ENCODE results near the gene UACA. TPM values are rescaled to one million over a fixed set of nuclear protein-coding genes. Genes with fewer than 3 reads are reported as not detected.

UACA gene
- total and polyA plus RNA-seq, 2 experiments from 2014 or later, result 21.5 to 35.8 TPM

- Histone ChIP-seq H3K79me2 (replicated peaks; ENCODE audit: insufficient read depth) (no peaks in the 10 kb centered on the region), H3K4me1 (ENCODE audit: insufficient read depth) (0 out of 2 replicates have a peak, but pooled peaks cover 8% of the 10 kb centered on the region), H3K9me2 (ENCODE audit: insufficient read depth) (peaks cover 8% of the 10 kb centered on the region; the same call in 1 of the 2 replicates), H3K27ac (ENCODE audit: low read depth) (no peak overlapping the region), H2AFZ (0 out of 2 replicates have a peak overlapping the region, but pooled peaks have one; percentile 57), H3F3A (replicated peaks; ENCODE audit: low read depth) (no peaks in the 10 kb centered on the region), H4K20me1 (replicated peaks; ENCODE audit: insufficient read depth) (no peaks in the 10 kb centered on the region), H3K36me3 (ENCODE audit: insufficient read depth) (peaks cover 9% of the 10 kb centered on the region; the same call in 1 of the 2 replicates), H3K4me3 (no peak overlapping the region), H3K27me3 (ENCODE audit: insufficient read depth) (no peaks in the 10 kb centered on the region), H3K4me2 (no peak overlapping the region)
- Mint-ChIP-seq H3K4me3 (no peak overlapping the region), H3K4me1 (peaks cover 12% of the 10 kb centered on the region), H3K27me3 (ENCODE audit: insufficient read depth, low read depth, poor library complexity) (peaks cover 2% of the 10 kb centered on the region), H3K36me3 (ENCODE audit: low read depth) (peaks cover 7% of the 10 kb centered on the region; the same call in 2 of the 3 replicates), H3K9me3 (peaks cover 16% of the 10 kb centered on the region), H3K27ac (no peak overlapping the region)
- no peak for TF ChIP-seq EZH2 (IDR thresholded peaks at IDR 0.05; ENCODE audit: low read depth, unreplicated experiment)
- TF ChIP-seq CREB1 (CRISPR knock-in tag; IDR thresholded peaks at IDR 0.05; ENCODE audit: low read depth), result no peak
- TF ChIP-seq STAT1 (IDR thresholded peaks at IDR 0.05; ENCODE audit: unreplicated experiment), result no peak
- TF ChIP-seq, protein P1, sequence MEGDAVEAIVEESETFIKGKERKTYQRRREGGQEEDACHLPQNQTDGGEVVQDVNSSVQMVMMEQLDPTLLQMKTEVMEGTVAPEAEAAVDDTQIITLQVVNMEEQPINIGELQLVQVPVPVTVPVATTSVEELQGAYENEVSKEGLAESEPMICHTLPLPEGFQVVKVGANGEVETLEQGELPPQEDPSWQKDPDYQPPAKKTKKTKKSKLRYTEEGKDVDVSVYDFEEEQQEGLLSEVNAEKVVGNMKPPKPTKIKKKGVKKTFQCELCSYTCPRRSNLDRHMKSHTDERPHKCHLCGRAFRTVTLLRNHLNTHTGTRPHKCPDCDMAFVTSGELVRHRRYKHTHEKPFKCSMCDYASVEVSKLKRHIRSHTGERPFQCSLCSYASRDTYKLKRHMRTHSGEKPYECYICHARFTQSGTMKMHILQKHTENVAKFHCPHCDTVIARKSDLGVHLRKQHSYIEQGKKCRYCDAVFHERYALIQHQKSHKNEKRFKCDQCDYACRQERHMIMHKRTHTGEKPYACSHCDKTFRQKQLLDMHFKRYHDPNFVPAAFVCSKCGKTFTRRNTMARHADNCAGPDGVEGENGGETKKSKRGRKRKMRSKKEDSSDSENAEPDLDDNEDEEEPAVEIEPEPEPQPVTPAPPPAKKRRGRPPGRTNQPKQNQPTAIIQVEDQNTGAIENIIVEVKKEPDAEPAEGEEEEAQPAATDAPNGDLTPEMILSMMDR (conservative IDR thresholded peaks at IDR 0.05; ENCODE audit: low read depth in 2 of 2), result no peak
- TF ChIP-seq, protein P2, sequence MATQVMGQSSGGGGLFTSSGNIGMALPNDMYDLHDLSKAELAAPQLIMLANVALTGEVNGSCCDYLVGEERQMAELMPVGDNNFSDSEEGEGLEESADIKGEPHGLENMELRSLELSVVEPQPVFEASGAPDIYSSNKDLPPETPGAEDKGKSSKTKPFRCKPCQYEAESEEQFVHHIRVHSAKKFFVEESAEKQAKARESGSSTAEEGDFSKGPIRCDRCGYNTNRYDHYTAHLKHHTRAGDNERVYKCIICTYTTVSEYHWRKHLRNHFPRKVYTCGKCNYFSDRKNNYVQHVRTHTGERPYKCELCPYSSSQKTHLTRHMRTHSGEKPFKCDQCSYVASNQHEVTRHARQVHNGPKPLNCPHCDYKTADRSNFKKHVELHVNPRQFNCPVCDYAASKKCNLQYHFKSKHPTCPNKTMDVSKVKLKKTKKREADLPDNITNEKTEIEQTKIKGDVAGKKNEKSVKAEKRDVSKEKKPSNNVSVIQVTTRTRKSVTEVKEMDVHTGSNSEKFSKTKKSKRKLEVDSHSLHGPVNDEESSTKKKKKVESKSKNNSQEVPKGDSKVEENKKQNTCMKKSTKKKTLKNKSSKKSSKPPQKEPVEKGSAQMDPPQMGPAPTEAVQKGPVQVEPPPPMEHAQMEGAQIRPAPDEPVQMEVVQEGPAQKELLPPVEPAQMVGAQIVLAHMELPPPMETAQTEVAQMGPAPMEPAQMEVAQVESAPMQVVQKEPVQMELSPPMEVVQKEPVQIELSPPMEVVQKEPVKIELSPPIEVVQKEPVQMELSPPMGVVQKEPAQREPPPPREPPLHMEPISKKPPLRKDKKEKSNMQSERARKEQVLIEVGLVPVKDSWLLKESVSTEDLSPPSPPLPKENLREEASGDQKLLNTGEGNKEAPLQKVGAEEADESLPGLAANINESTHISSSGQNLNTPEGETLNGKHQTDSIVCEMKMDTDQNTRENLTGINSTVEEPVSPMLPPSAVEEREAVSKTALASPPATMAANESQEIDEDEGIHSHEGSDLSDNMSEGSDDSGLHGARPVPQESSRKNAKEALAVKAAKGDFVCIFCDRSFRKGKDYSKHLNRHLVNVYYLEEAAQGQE (IDR thresholded peaks at IDR 0.05; ENCODE audit: unreplicated experiment), result no peak
- TF ChIP-seq NANOG (IDR thresholded peaks at IDR 0.05; ENCODE audit: borderline replicate concordance), result no peak
- no peak for TF ChIP-seq POLR2AphosphoS5 (IDR thresholded peaks at IDR 0.05; ENCODE audit: low read depth)
- no peak for TF ChIP-seq ZNF331 (CRISPR knock-in tag; IDR thresholded peaks at IDR 0.05; ENCODE audit: low read depth)
- no peak for TF ChIP-seq JUNB (IDR thresholded peaks at IDR 0.05; ENCODE audit: unreplicated experiment)
- no peak for TF ChIP-seq ETS1 (IDR thresholded peaks at IDR 0.05)
- TF ChIP-seq, protein P3, sequence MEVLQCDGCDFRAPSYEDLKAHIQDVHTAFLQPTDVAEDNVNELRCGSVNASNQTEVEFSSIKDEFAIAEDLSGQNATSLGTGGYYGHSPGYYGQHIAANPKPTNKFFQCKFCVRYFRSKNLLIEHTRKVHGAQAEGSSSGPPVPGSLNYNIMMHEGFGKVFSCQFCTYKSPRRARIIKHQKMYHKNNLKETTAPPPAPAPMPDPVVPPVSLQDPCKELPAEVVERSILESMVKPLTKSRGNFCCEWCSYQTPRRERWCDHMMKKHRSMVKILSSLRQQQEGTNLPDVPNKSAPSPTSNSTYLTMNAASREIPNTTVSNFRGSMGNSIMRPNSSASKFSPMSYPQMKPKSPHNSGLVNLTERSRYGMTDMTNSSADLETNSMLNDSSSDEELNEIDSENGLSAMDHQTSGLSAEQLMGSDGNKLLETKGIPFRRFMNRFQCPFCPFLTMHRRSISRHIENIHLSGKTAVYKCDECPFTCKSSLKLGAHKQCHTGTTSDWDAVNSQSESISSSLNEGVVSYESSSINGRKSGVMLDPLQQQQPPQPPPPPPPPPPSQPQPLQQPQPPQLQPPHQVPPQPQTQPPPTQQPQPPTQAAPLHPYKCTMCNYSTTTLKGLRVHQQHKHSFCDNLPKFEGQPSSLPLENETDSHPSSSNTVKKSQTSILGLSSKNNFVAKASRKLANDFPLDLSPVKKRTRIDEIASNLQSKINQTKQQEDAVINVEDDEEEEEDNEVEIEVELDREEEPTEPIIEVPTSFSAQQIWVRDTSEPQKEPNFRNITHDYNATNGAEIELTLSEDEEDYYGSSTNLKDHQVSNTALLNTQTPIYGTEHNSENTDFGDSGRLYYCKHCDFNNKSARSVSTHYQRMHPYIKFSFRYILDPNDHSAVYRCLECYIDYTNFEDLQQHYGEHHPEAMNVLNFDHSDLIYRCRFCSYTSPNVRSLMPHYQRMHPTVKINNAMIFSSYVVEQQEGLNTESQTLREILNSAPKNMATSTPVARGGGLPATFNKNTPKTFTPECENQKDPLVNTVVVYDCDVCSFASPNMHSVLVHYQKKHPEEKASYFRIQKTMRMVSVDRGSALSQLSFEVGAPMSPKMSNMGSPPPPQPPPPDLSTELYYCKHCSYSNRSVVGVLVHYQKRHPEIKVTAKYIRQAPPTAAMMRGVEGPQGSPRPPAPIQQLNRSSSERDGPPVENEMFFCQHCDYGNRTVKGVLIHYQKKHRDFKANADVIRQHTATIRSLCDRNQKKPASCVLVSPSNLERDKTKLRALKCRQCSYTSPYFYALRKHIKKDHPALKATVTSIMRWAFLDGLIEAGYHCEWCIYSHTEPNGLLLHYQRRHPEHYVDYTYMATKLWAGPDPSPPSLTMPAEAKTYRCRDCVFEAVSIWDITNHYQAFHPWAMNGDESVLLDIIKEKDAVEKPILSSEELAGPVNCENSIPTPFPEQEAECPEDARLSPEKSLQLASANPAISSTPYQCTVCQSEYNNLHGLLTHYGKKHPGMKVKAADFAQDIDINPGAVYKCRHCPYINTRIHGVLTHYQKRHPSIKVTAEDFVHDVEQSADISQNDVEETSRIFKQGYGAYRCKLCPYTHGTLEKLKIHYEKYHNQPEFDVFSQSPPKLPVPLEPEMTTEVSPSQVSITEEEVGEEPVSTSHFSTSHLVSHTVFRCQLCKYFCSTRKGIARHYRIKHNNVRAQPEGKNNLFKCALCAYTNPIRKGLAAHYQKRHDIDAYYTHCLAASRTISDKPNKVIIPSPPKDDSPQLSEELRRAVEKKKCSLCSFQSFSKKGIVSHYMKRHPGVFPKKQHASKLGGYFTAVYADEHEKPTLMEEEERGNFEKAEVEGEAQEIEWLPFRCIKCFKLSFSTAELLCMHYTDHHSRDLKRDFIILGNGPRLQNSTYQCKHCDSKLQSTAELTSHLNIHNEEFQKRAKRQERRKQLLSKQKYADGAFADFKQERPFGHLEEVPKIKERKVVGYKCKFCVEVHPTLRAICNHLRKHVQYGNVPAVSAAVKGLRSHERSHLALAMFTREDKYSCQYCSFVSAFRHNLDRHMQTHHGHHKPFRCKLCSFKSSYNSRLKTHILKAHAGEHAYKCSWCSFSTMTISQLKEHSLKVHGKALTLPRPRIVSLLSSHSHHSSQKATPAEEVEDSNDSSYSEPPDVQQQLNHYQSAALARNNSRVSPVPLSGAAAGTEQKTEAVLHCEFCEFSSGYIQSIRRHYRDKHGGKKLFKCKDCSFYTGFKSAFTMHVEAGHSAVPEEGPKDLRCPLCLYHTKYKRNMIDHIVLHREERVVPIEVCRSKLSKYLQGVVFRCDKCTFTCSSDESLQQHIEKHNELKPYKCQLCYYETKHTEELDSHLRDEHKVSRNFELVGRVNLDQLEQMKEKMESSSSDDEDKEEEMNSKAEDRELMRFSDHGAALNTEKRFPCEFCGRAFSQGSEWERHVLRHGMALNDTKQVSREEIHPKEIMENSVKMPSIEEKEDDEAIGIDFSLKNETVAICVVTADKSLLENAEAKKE (CRISPR knock-in tag; IDR thresholded peaks at IDR 0.05), result no peak
- no peak for TF ChIP-seq ZNF114 (CRISPR knock-in tag; IDR thresholded peaks at IDR 0.05)
- no peak for TF ChIP-seq EZH2phosphoT487 (IDR thresholded peaks at IDR 0.05; ENCODE audit: unreplicated experiment)
- no peak for ATAC-seq
- DNase-seq (ENCODE audit: low spot score), result no peak
Measured at GRCh38 chr15:70617911-70618287, 145.5 kb downstream of the UACA start.

Measured in GM23338 (cell line).